CD14-positive monocyte (primary cell): ENCODE results near the gene FCHO2. TPM values are rescaled to one million over a fixed set of nuclear protein-coding genes. Genes with fewer than 3 reads are reported as not detected.

Source experiments
- DNase-seq, 3 donors: peaks; one replicate each; pipeline ENCODE4 v3.0.0-alpha.2; 2011 to 2022
- H2AFZ ChIP-seq: 2 replicates; pipeline ENCODE4 v1.6.0; 2012; ENCODE audit warnings: mild to moderate bottlenecking, low read depth, low read length, inconsistent platforms; ENCODE audit not compliant: insufficient read depth, poor library complexity, severe bottlenecking
- H3K27ac ChIP-seq, 2 donors: 1 replicate in 1 of 2; 2 replicates in 1 of 2; pipeline ENCODE4 v1.5.1; 2012 to 2013; ENCODE audit warnings: low read length in 2 of 2, control low read depth in 1 of 2, inconsistent platforms in 1 of 2, low read depth in 1 of 2, mild to moderate bottlenecking in 1 of 2
- H3K27me3 ChIP-seq, 2 donors: one replicate each; pipeline versions ENCODE4 v1.6.0 to v1.6.1; 2011 to 2013; ENCODE audit warnings: low read length in 2 of 2; ENCODE audit not compliant: control insufficient read depth in 2 of 2, insufficient read depth in 2 of 2
- H3K36me3 ChIP-seq, 2 donors: replicated peaks in 1 of 2; 1 replicate in 1 of 2; 2 replicates in 1 of 2; pipeline versions ENCODE4 v1.5.1 to v1.6.1; 2012 to 2013; ENCODE audit warnings: low read length in 2 of 2, control low read depth in 1 of 2, inconsistent platforms in 1 of 2, mild to moderate bottlenecking in 1 of 2; ENCODE audit not compliant: insufficient read depth in 2 of 2, control insufficient read depth in 1 of 2
- H3K4me1 ChIP-seq, 2 donors: 1 replicate in 1 of 2; 2 replicates in 1 of 2; pipeline versions ENCODE4 v1.5.1 to v1.6.1; 2012 to 2013; ENCODE audit warnings: low read length in 2 of 2, control low read depth in 1 of 2, inconsistent platforms in 1 of 2, mild to moderate bottlenecking in 1 of 2, moderate library complexity in 1 of 2; ENCODE audit not compliant: insufficient read depth in 2 of 2, control insufficient read depth in 1 of 2
- H3K4me2 ChIP-seq: replicated peaks from 2 replicates; pipeline ENCODE3; 2012; ENCODE audit warnings: low read length, moderate library complexity, mild to moderate bottlenecking; ENCODE audit not compliant: poor library complexity, severe bottlenecking; ENCODE audit errors: extremely low read depth
- H3K4me3 ChIP-seq, 3 experiments: fragments of 200-600 bp in 1 of 3; sonication (generic) in 1 of 3; replicated peaks in 1 of 3; 1 replicate in 2 of 3; 2 replicates in 1 of 3; pipeline ENCODE4 v1.5.1; 2011 to 2013; ENCODE audit warnings: low read length in 3 of 3, mild to moderate bottlenecking in 3 of 3, control low read depth in 2 of 3, low read depth in 2 of 3, inconsistent platforms in 1 of 3, moderate library complexity in 1 of 3
- H3K79me2 ChIP-seq: 2 replicates; pipeline ENCODE4 v1.6.0; 2012; ENCODE audit warnings: mild to moderate bottlenecking, control low read depth, inconsistent platforms, low read length, moderate library complexity; ENCODE audit not compliant: insufficient read depth
- H3K9ac ChIP-seq: 2 replicates; pipeline ENCODE4 v1.6.0; 2017; ENCODE audit warnings: low read length, mild to moderate bottlenecking; ENCODE audit not compliant: insufficient read depth, poor library complexity, severe bottlenecking
- H3K9me3 ChIP-seq, 2 donors: replicated peaks in 1 of 2; 1 replicate in 1 of 2; 2 replicates in 1 of 2; pipeline versions ENCODE4 v1.5.1 to v1.6.1; 2012 to 2013; ENCODE audit warnings: low read length in 2 of 2, control low read depth in 1 of 2; ENCODE audit not compliant: control insufficient read depth in 1 of 2, insufficient read depth in 1 of 2
- H4K20me1 ChIP-seq: 2 replicates; pipeline ENCODE4 v1.6.0; 2012; ENCODE audit warnings: mild to moderate bottlenecking, low read length, control low read depth, moderate library complexity; ENCODE audit not compliant: insufficient read depth
- H3K27ac Mint-ChIP-seq, 7 donors: one replicate each; pipeline ENCODE4 v1.8.0; 2020; ENCODE audit warnings: mild to moderate bottlenecking in 7 of 7, mixed read lengths in 7 of 7, moderate library complexity in 6 of 7, inconsistent platforms in 2 of 7
- H3K27me3 Mint-ChIP-seq, 3 donors: one replicate each; pipeline ENCODE4 v1.8.0; 2021 to 2022; ENCODE audit warnings: low read depth in 3 of 3, mild to moderate bottlenecking in 3 of 3, mixed read lengths in 3 of 3, moderate library complexity in 3 of 3, inconsistent platforms in 1 of 3
- H3K36me3 Mint-ChIP-seq, 2 donors: one replicate each; pipeline ENCODE4 v1.8.0; 2020; ENCODE audit warnings: mixed read lengths in 2 of 2, inconsistent platforms in 1 of 2, mild to moderate bottlenecking in 1 of 2
- H3K4me1 Mint-ChIP-seq: one replicate; pipeline ENCODE4 v1.8.0; 2020; ENCODE audit warnings: mild to moderate bottlenecking, mixed read lengths
- H3K4me3 Mint-ChIP-seq, 2 donors: one replicate each; pipeline ENCODE4 v1.8.0; 2020; ENCODE audit warnings: mild to moderate bottlenecking in 2 of 2, mixed read lengths in 2 of 2, moderate library complexity in 1 of 2
- H3K9me3 Mint-ChIP-seq, 7 donors: one replicate each; pipeline ENCODE4 v1.8.0; 2020 to 2022; ENCODE audit warnings: mixed read lengths in 7 of 7, mild to moderate bottlenecking in 6 of 7, moderate library complexity in 6 of 7, inconsistent platforms in 2 of 7
- CTCF ChIP-seq: fragments of 200-600 bp; IDR thresholded peaks from one replicate; pipeline ENCODE4 v1.8.0; 2022; ENCODE audit warnings: antibody characterized with exemption, mild to moderate bottlenecking
- WGBS: methylation state at CpG from one replicate; pipeline ENCODE4 v1.1.5; 2013; ENCODE audit warnings: missing lambda C conversion rate; ENCODE audit not compliant: insufficient coverage; 5-methylcytosine and 5-hydroxymethylcytosine counted together
- intact Hi-C, 2 donors: fragments of 100-400 bp; cut with micrococcal nuclease; formaldehyde crosslinking; loops; one replicate each; pipeline versions ENCODE4 v1.15.0 to v1.15.1; 2023
- polyA plus RNA-seq, 3 donors: library from polyadenylated mRNA; depleted of rRNA in 1 of 3; unstranded in 2 of 3; stranded (reverse) in 1 of 3; fragments of 300-500 nt in 2 of 3; fragments of >200 nt in 1 of 3; fragmentation: Illumina TruSeq in 2 of 3; gene quantifications; 1 replicate in 2 of 3; 2 replicates in 1 of 3; pipeline ENCODE4 v1.2.3, GENCODE V29; 2012 to 2021

FCHO2 gene
- polyA plus RNA-seq, 3 donors = 8.3 to 10.1 (median 9.9) TPM

DNA sequence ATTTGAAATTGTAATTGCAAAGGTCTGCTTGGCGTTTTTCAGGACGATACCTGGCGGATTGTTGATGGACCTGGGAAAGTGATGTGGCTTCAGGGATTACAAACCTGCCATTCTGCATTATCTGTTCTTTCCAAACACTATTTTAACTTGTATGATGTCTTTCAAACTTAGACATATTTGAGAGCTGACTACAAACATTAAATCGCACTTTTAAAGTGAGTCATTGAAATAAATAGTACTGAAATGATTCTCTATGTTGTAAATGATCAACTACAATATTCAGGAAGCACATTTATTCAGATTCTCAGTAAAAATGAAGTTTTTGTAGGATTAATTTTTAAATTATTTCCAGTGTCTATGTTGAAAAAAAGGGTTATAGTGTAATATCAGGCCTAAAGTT is 132.2 kb downstream of the FCHO2 start:
- H3K36me3 Mint-ChIP-seq = peaks cover 24 to 28% of the 10 kb centered on the region in 2 donors
- intact Hi-C loops = loop anchor here in 1 of 2 donors (10.0 kb wide), 1 partner anchor 163 kb away; no protein-coding TSS in a partner anchor
- no peak for TF ChIP-seq CTCF
- no peak overlapping the region for H3K4me3 ChIP-seq
- H3K4me1 ChIP-seq = no peaks in the 10 kb centered on the region
- H3K4me1 Mint-ChIP-seq = no peaks in the 10 kb centered on the region
- no peaks in the 10 kb centered on the region for H3K27me3 ChIP-seq
- no peak overlapping the region for H3K9ac ChIP-seq
- no peak overlapping the region for H3K27ac Mint-ChIP-seq
- no CpG with 5 or more reads among the region's 4 CpGs for WGBS
- H3K27me3 Mint-ChIP-seq = peaks cover 0 to 6% (median 2%) of the 10 kb centered on the region in 3 donors
- no peaks in the 10 kb centered on the region for H3K9me3 Mint-ChIP-seq
- H3K4me2 ChIP-seq = no peak overlapping the region
- no peaks in the 10 kb centered on the region for H3K79me2 ChIP-seq
- H3K4me3 Mint-ChIP-seq = no peak overlapping the region
- peaks cover 0 to 46% of the 10 kb centered on the region in 2 donors for H3K36me3 ChIP-seq
- H2AFZ ChIP-seq = no peak overlapping the region
- no peaks in the 10 kb centered on the region for H3K9me3 ChIP-seq
- no peak for DNase-seq
- H4K20me1 ChIP-seq = no peaks in the 10 kb centered on the region
- no peak overlapping the region for H3K27ac ChIP-seq

DNA sequence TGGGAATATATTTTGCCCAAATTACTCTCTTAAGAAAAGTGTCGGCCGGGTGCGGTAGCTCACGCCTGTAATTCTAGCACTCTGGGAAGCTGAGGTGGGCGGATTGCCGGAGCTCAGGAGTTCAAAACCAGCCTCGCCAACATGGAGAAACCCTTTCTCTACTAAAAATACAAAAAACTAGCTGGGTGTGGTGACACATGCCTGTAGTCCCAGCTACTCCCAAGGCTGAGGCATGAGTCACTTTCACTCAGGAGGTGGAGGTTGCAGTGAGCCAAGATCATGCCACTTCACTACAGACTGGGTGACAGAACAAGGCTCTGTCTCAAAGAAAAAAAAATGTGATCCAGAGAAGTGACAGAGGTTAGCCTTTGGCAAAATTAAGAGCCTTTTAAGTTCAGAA is 138.1 kb downstream of the FCHO2 start:
- H3K27ac ChIP-seq = no peak overlapping the region
- H3K36me3 Mint-ChIP-seq = peaks cover 3 to 4% of the 10 kb centered on the region in 2 donors
- peaks cover 2 to 6% (median 4%) of the 10 kb centered on the region in 3 donors for H3K27me3 Mint-ChIP-seq
- H3K4me2 ChIP-seq = no peak overlapping the region
- H3K4me3 Mint-ChIP-seq = no peak overlapping the region
- no peak for TF ChIP-seq CTCF
- no peak overlapping the region for H3K4me3 ChIP-seq
- no peaks in the 10 kb centered on the region for H3K4me1 Mint-ChIP-seq
- no peaks in the 10 kb centered on the region for H3K4me1 ChIP-seq
- no peak for DNase-seq
- H3K9ac ChIP-seq = no peak overlapping the region
- no peak overlapping the region for H2AFZ ChIP-seq
- peaks cover 0 to 8% of the 10 kb centered on the region in 2 donors for H3K9me3 ChIP-seq
- intact Hi-C loops = no loop called here
- no peaks in the 10 kb centered on the region for H3K79me2 ChIP-seq
- WGBS = 100% methylated on average over 2 of the region's 7 CpGs
- H3K27ac Mint-ChIP-seq = no peak overlapping the region
- H3K27me3 ChIP-seq = no peaks in the 10 kb centered on the region
- H4K20me1 ChIP-seq = no peaks in the 10 kb centered on the region
- H3K36me3 ChIP-seq = peaks cover 0 to 7% of the 10 kb centered on the region in 2 donors
- peaks cover 0 to 12% (median 11%) of the 10 kb centered on the region in 7 donors for H3K9me3 Mint-ChIP-seq
